ENCODE measurements around the gene MRPL45. TPM values are rescaled to one million over a fixed set of nuclear protein-coding genes. Genes with fewer than 3 reads are reported as not detected.
A peak's percentile ranks its signal among the peaks of the same experiment; 100 is the strongest.

Gene MRPL45
- total and polyA plus RNA-seq, 2 of the 13 experiments (the other 11 are each of a cell fraction or from before 2014, with no cell fraction given) = 89.5 to 157 TPM

- peak; percentile 95 for TF ChIP-seq CTCF (CRISPR knock-in tag; IDR thresholded peaks at IDR 0.05)
- no peak for TF ChIP-seq GRHL1 (CRISPR knock-in tag; conservative IDR thresholded peaks at IDR 0.05)
- no peak for TF ChIP-seq ISX (CRISPR knock-in tag; conservative IDR thresholded peaks at IDR 0.05)
- no peak for TF ChIP-seq NONO (IDR thresholded peaks at IDR 0.05)
- TF ChIP-seq NONO (CRISPR knock-in tag; conservative IDR thresholded peaks at IDR 0.05) = peak; percentile 50; the same call in 1 of the 2 replicates
- 0 out of 2 replicates have a peak, but pooled peaks have one; percentile 43 for TF ChIP-seq ZNF580 (CRISPR knock-in tag; IDR thresholded peaks at IDR 0.05; ENCODE audit: borderline replicate concordance, low read depth)
- no peak for TF ChIP-seq MED1 (CRISPR knock-in tag; IDR thresholded peaks at IDR 0.05)
- TF ChIP-seq GMEB1 (CRISPR knock-in tag; IDR thresholded peaks at IDR 0.05; ENCODE audit: borderline replicate concordance) = no peak
- peak; percentile 41; the same call in 1 of the 2 replicates for TF ChIP-seq TBX2 (CRISPR knock-in tag; IDR thresholded peaks at IDR 0.05; ENCODE audit: borderline replicate concordance)
- no peak for TF ChIP-seq FOSL1 (CRISPR knock-in tag; IDR thresholded peaks at IDR 0.05; ENCODE audit: borderline replicate concordance)
- 0 out of 2 replicates have a peak, but pooled peaks have one; percentile 33 for TF ChIP-seq ZFP91 (CRISPR knock-in tag; IDR thresholded peaks at IDR 0.05; ENCODE audit: borderline replicate concordance)
- peak; percentile 42; the same call in 1 of the 2 replicates for TF ChIP-seq KDM2A (CRISPR knock-in tag; IDR thresholded peaks at IDR 0.05; ENCODE audit: borderline replicate concordance, low read depth)
- TF ChIP-seq ZBTB39 (CRISPR knock-in tag; IDR thresholded peaks at IDR 0.05) = 0 out of 2 replicates have a peak, but pooled peaks have one; percentile 10
- no peak for TF ChIP-seq ZNF30 (CRISPR knock-in tag; IDR thresholded peaks at IDR 0.05)
- TF ChIP-seq KAT2B (IDR thresholded peaks at IDR 0.05; ENCODE audit: borderline replicate concordance, low read depth, low read length) = no peak
- TF ChIP-seq ZBTB7A (CRISPR knock-in tag; IDR thresholded peaks at IDR 0.05) = peak; percentile 60; the same call in 1 of the 2 replicates
- TF ChIP-seq CEBPG (CRISPR knock-in tag; IDR thresholded peaks at IDR 0.05) = no peak
- TF ChIP-seq ZNF382 (CRISPR knock-in tag; IDR thresholded peaks at IDR 0.05; ENCODE audit: borderline replicate concordance) = no peak
- no peak for TF ChIP-seq ZNF160 (CRISPR knock-in tag; IDR thresholded peaks at IDR 0.05)
- no peak for TF ChIP-seq AGO1 (IDR thresholded peaks at IDR 0.05; ENCODE audit: low read depth, low read length, poor library complexity, severe bottlenecking)
Observed at GRCh38 chr17:38333635-38334295, 36.8 kb downstream of the MRPL45 start (continued).
